Coronary artery (tissue), 2 donors: ENCODE measurements around the gene SLC6A7.
"Not testable (repeated sequence)": the region's sequence is repeated elsewhere in the genome, so short reads cannot be mapped to it uniquely, and the experiment has no call there.

Experiments used
- DNase-seq: peaks from one replicate; pipeline ENCODE4 v3.0.0-alpha.2; 2017; ENCODE audit warnings: low spot score
- H3K27ac ChIP-seq, 2 donors: fragments of 200-600 bp; sonication (generic); one replicate each; pipeline ENCODE4 v1.5.1; 2016 to 2019
- H3K4me3 ChIP-seq: fragments of 200-600 bp; sonication (generic); 2 replicates; pipeline ENCODE4 v1.5.1; 2016; ENCODE audit warnings: mild to moderate bottlenecking, moderate library complexity
- TF ChIP-seq, protein P1 (sequence below): fragments of 200-600 bp; sonication (generic); IDR thresholded peaks from one replicate; pipeline ENCODE4 v1.5.1; 2019; ENCODE audit warnings: antibody characterized with exemption

The SLC6A7 gene

DNA sequence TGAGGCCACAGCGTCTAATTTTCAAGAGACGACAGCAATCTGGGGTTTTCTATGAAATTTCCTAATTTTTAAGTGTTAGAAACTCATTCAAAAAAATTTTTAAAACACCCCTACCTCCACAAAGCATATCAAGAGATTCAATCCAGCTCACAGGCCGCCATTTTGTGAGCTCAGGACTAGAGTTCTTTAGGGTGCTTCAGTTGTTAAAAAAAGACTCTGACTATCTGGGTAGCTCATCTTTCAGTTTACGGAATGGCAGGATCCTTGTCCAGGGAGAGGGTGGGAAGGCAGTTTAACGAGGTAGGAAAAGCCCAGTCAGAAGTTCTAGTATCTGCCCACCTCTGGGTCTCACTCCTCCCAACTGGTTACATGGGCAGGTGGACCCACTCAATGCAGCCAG is 56.6 kb downstream of the SLC6A7 start:
- Histone ChIP-seq H3K4me3 (no peak overlapping the region), H3K27ac (no peak overlapping the region)
- no peak for DNase-seq
- TF ChIP-seq, protein P1, sequence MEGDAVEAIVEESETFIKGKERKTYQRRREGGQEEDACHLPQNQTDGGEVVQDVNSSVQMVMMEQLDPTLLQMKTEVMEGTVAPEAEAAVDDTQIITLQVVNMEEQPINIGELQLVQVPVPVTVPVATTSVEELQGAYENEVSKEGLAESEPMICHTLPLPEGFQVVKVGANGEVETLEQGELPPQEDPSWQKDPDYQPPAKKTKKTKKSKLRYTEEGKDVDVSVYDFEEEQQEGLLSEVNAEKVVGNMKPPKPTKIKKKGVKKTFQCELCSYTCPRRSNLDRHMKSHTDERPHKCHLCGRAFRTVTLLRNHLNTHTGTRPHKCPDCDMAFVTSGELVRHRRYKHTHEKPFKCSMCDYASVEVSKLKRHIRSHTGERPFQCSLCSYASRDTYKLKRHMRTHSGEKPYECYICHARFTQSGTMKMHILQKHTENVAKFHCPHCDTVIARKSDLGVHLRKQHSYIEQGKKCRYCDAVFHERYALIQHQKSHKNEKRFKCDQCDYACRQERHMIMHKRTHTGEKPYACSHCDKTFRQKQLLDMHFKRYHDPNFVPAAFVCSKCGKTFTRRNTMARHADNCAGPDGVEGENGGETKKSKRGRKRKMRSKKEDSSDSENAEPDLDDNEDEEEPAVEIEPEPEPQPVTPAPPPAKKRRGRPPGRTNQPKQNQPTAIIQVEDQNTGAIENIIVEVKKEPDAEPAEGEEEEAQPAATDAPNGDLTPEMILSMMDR: no peak

GRCh38 chr5:150246835-150247234 is 57.0 kb downstream of the SLC6A7 start:
- TF ChIP-seq, protein P1: no peak
- no peak overlapping the region for H3K4me3 ChIP-seq
- no peak overlapping the region for H3K27ac ChIP-seq
- no peak for DNase-seq

DNA sequence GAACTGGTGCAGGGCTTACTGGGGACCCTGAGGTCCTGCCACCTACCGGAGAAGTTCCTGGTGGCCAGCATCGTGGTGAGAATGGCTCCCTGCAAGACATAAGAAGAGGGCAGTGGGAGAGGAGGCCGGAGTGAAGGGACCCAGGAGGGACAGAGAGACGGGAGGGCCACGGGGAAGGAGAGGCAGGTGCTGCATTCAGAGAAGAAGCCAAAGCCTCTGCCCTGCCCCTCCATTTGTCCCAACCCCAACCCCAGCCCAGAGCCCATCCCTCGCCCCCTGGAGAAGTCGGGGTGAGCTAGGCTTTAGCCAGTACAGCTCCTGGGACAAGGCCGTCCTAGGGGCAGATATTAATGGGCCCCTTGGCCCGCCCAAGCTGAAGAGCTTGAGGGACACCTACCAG is 57.9 kb downstream of the SLC6A7 start:
- TF ChIP-seq, protein P1: no peak
- H3K27ac ChIP-seq: no peak overlapping the region
- no peak overlapping the region for H3K4me3 ChIP-seq
- DNase-seq: no peak

- H3K4me3 ChIP-seq, DNase-seq, H3K27ac ChIP-seq: not testable (repeated sequence)
Observed at GRCh38 chr5:150248493-150248892, 58.6 kb downstream of the SLC6A7 start.

GRCh38 chr5:150248946-150249345 is 59.1 kb downstream of the SLC6A7 start:
- no peak for DNase-seq

GRCh38 chr5:150249744-150250143 is 59.9 kb downstream of the SLC6A7 start:
- no peak overlapping the region for H3K27ac ChIP-seq
- no peak for DNase-seq
- TF ChIP-seq, protein P1: no peak
- no peak overlapping the region for H3K4me3 ChIP-seq

More at GRCh38 chr5:150248946-150249345, 59.1 kb downstream of the SLC6A7 start:
- no peak overlapping the region for H3K4me3 ChIP-seq
- H3K27ac ChIP-seq: no peak overlapping the region
- TF ChIP-seq, protein P1: no peak

- DNase-seq: no peak
- Histone ChIP-seq H3K27ac (no peak overlapping the region), H3K4me3 (no peak overlapping the region)
- TF ChIP-seq, protein P1: no peak
Observed at GRCh38 chr5:150251504-150251903, 61.6 kb downstream of the SLC6A7 start.

GRCh38 chr5:150252489-150252888 is 62.6 kb downstream of the SLC6A7 start:
- TF ChIP-seq, protein P1: no peak
- H3K4me3 ChIP-seq: no peak overlapping the region
- DNase-seq: no peak
- no peak overlapping the region for H3K27ac ChIP-seq
